ENCODE results near the gene KCND3.

The KCND3 gene

DNA sequence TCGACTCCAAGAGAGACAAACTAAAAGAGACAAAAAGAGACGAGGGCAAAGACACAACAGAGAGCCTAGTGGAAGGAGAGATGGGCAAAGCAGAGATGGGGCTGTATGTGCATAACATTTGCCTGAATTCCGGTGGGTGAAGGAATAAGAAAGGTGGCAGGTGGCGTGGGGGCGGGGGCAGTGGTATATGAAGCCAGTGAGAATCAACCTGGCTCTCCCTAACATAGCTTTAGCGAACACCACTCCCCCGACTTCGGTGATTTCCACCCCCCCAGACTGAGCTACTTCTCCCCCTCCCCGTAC, 251.4 kb downstream of the KCND3 start:
- DNase-seq = no peak

DNA sequence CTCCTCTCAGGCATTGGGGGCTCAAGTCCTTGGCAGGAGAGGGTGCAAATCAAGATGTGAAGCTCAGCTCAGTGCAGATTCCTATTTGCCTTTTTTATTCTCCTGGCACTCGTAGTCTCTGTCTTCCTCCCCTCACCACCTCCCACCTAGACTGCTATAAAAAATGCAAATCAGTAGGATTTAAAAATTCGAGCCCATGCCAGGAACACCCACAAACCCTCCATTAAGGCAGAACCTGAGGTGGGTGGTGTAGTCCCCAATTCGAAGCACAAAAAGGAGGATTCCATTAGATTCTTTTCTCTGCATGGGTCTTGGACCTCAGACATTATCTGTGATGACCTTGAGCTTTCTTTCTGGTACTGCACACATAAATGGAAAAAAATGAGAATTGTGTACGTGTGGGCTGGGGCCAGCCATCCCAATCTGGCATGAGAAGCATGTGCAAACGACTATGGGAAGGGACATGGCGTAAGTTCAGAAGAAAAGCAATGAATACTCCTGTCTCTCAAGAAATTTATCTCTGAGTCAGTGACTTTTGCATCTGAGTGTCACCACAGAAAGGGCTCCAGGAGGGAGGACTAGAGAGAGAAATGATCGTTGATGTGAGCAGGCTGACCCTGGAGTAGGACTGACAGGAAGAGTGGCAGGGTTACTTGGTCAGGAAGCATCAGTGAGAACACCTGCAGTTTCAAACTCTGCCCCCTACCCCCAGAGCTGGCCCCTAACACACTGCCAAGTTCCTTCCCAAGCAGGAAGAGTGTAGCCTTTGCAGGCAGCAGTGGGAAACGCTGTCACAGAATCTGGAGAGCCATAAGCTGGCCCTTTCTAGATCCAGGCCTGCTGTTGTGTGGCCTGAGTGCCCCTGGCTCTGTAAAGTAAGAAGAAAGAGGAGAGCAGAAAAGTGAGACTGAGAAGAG, 252.0 kb downstream of the KCND3 start:
- DNase-seq = peak; percentile 25

DNA sequence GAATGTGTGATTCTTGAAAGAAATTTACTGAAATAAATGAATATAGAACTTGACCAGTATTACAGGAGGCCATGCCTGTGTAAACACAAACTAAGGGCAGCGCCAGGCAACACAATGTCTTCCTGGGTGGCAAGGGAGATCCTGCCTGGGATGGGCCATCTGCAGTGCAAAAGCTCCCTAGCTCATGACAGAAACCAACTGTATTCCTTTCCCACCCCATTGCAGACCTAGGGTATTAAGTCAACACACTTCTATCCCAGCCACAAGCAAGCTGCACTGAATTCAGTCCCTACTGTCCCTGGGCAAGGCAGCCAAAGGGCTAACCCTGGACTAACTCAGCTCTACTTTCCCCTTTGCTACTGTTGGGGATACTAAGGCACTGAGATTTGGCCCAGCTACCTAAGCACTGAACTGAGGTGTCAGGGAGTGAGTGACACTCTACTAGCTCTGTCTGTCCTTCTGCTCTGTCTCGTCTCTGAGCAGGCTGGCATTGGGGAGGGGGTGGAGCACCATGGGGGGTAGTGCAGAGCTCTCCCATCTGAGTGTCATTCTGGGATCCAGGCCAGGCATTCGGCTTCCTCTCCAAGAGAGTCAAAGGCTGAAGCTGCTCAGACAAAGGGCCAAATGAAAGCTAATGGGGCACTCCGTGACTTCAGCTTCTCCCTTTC, 252.8 kb downstream of the KCND3 start:
- peak; percentile 39 for DNase-seq

DNA sequence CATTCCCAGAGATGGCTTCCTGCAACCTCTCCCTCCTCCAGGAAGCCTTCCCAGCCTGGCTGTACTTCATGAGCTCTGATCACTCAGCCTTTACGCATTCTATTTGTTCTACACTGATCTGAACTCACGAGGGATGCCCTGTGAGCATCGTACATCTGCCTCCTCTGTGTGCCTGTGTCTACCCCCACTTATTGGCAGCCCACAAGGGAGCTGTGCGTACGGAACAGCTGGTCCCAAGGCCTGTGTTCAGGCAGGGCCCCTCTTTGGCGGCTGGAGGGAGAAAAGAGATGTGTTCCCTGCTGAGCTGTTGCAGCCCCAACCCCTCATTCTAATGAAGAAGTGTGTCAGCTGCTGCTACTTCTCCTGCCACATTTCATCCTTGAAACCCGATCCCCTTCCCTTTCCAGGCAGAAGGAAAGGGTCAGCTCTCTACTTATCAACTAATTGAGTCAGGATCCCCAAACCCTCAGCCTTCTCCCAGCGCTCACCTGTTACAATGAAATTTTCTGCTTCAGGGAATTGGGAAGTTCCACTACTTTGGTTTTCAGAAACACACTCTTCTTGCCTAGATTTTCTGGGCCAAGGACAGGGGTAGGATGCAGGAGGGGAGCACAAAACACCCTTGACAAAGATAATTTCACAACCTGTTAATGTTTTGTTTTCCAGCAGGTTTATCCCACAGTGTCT, 253.5 kb downstream of the KCND3 start:
- peak; percentile 31 for DNase-seq

DNA sequence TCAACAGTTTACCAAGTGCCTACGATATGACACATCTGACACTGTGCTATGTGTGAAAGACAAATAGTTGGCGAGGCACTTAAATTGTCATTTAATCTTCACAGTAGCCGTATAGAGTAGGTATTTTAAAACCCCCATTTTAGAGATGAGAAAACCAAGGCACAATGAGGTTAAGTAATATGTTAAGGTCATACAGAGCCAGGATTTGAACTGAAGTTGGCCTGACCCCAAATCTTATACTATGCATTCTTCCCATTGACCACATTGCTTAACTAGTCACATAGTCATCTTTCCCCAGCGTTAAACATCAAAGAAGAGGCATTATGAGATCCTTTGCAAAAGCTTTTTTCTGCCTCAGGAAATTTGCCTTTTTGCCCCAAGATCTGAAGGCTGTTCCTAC, 254.1 kb downstream of the KCND3 start:
- DNase-seq = no peak

DNA sequence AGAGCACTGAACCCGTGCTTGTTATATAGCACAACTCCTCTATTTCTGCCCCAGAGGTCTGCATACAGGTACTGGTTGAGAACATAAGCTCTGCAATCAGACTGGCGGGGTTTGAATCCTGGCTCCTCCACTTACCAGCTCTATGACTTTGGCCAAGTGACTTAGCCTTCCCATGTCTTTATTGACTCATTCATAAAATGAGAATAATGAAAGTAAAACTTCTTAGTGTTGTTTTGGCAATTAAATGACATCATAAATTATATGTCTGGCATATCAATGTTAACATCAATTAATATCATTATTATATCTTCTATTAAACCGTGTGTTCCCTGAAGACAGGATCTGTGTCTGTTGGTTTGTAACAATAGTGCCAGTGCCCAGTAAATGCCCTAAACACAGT, 254.6 kb downstream of the KCND3 start:
- DNase-seq = no peak

DNA sequence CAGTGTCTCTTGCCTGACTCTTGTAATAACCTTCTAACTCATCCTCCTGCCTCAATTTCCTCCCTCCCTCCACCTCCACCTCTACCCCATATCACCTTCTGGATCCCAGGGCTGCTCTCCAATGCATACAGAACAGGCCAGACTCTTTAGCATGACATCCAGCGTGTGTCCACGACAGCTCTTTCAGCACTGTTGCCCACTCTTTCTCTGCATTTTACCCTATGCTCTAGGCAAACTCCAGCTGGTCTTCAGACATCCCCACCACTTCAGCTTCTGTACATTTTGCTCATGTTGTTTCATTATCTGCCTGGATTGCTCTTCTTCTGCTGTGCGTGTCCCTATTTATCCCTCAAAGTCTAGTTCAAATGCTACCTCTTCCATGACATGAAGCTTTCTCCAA, 255.0 kb downstream of the KCND3 start:
- DNase-seq = peak; percentile 14

DNA sequence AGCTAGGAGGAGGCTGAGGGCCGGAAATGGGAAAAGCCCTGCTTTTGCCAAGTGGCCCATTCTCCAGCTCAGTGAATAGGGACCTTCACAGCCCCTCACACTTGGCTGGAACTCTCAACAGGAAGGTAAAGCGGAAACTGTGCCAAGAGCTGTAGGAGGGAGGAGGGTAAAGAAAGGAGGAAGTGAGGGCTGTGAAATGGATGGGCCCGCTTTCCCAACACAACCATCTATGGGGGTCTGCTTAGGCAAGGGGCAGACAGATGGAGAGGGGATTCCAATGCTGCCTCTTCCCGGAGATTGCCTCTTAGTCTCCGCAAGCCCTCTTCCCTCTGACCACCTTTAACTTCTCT, 255.5 kb downstream of the KCND3 start:
- DNase-seq = no peak

DNA sequence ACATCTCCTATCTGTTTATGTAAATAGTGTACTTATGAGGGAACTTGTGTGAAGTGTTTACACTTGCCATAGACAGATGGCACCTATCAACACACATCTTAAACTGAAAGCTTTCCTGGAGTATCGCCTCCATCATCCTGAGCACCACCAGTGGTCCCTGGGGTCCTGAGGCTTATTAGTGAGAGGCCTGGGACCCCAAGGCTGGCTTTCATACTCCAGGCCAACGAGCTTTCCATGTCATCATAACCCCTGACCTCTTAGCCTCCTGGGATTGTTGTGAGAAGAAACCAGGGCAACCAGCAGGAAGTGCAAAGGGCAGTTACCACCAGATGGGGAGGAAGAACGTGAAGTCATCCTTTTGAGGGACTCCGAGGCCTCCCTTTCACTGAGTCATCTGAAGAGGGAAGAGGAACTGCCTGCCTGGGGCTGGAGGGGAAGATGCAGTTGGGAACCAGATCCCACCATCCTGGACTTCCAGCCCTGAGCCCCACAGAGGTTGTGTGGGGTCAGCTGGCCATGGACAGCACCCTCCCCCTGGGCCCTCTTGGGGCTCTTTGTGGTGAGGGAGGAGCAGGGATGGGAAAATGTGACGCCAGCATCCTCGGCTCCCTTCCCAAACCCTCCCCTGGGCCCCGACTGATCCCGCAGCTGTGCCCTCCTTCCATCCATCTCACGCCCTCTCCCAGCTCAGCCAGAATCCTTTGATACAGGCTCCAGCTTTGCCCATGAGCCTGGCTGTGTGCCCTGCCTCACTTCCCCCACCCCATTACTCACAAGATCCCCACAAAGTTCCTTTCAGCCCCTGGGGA, 256.1 kb downstream of the KCND3 start:
- DNase-seq = peak; percentile 56

DNA sequence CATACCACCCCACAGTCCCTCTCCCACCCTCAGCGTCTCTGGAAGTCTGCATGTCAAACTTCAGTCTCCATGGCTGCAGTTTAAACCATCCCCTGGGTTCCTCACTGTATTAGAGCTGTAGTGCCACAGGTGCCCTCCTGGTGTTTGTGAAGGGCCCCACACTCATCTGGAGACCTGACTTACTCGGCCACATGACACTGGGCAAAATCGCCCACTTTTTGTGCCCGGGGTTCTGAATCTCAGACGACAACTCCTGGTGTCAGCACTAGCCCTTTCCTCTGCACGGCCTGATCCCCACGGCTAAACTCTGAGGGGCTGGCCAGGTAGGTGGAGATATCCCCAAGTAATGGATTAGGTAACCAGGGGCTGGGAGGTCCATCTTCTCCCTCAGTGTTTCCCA, 256.8 kb downstream of the KCND3 start:
- DNase-seq = peak; percentile 42

DNA sequence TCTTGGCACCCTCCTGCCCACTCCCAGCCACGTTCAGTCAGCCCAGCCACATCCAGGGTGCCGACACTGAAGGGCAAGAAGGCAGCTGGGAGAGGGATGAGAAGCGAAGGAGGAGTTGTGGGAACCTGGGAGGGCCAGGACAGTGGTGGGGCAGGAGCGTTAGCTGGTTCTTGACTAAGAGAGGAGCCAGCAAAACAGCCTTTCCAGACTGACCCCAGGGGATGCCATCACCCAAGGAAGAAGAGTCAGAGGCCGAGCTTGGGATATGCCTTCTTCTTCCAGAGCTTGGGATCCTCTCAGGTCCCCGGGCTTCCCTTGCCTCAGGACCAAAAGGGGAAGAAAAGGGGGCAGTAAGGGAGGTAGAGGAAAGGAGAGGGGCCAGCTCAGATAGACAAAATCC, 257.5 kb downstream of the KCND3 start:
- peak; percentile 39 for DNase-seq

DNA sequence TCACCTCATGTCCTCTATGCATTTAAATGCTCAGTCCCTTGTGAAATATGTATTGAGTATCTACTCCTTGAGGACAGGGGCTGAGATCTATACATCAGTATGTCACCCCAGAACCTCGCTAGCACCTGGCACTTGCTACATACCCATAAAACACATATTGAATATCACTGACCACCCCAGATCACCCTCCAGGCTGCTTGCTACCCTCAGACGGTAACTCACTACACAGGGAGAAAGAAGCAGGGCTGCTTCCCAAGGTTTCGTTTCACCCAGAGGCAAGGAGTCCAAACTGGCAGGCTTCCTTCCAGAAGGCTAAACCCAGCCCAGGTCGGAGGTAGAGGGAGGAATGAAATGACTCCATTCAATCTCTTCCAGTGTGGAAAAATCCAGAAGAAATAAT, 258.8 kb downstream of the KCND3 start:
- peak; percentile 16 for DNase-seq

DNA sequence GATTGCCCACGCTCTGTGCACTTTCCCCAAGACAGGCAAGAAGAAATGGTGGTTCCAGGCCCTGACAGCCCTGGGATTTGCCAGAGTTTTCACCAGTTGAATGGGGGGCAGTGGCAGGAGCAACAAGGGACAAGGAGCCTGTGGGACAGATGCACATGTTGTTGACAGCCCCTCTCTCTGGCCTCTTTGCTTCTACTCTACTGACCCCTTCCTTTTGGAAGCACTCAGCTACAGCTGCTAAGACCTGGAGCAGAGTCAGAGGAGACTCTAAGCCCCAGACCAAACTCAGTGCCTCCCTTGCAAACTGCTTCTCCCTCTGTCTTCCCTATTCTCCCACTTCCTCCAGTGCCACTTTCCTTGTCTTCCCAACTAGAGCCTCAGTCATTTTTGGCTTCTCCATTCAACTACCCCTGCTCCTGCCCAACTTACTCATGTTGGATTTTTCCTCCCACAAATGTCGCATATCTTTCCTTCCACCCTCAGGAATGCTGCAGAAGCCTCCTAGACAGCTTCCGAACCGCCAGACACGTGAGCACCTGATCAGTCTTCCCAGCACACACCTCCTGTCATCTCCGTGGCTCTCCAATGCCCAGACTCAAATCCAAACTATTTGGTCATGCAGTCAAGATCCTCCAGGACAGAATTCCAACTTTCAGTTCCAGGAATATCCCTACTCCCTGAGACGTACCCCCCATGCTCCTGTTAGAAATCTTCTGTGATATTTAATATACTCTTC, 259.4 kb downstream of the KCND3 start:
- peak; percentile 4 for DNase-seq

DNA sequence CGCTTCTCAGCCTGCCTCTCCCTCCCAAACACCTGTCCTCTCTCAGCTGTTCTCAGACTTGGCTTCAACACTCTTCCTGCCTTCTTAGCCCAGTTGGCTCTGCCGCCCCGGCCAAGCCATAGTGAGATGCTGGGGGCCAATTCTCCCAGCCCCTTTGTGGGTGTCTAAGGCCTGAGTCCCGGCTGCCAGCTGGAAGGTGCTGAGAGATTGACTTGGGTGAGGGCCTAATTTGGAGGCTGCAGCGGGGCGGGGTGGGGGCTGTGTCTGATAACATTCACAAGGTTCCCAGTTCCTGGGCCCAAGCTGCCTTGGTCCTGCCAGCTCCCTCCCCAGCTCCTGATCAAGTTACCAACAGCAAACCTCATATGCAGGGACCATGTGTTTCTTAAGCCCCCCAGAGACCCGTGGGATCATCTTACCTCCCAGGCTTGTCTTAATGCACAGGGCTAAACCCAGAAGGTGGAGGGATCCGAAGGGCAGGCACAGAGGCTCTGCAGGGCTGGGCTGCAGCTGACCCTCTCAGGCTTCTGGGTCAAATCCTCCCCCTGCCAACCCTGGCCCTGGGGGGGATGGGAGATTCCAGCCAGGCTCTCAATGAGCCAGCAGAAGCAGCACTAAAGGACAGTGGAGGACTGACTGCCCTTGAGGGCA, 260.1 kb downstream of the KCND3 start:
- DNase-seq = peak; percentile 46

DNA sequence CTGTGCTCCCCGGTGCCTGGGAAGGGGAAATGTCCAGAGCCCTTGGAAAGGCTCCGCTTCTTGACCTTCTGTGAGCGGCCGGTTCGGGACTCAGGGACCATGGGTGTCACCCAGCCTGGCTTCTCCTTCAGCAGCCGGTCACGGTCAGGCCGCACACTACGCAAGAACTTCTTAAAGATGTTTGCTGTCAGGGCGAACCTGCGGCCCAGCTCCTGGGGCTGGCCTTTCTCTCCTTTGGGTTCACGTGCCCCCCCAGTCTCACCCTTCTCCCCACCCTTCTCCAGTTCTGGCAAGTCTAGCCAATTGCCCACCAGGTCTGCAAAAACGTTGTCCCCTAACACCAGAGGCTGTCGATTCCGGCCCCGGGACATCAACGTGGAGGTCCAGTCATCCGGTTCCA, 262.4 kb downstream of the KCND3 start:
- no peak for DNase-seq

DNA sequence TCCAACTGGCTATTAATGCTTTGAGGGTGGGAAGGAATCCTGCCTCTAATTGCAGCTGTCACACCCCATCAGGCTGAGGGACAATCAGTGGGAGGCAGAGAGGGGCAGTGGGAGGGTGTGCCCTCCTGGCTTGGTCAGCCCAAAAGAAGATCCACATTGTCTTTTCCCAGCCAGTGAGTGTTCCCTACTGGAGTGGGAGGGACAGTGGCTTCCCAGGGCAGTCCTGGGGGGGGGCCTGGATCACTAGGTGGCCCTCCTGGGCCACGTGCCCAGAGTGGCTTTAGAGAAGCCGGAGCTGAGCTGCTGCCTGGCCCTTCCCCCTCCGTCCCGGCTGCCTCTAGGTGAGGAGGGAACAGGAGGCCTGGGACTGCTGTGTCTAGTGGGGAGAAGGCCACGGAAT, 264.3 kb downstream of the KCND3 start:
- DNase-seq = no peak

DNA sequence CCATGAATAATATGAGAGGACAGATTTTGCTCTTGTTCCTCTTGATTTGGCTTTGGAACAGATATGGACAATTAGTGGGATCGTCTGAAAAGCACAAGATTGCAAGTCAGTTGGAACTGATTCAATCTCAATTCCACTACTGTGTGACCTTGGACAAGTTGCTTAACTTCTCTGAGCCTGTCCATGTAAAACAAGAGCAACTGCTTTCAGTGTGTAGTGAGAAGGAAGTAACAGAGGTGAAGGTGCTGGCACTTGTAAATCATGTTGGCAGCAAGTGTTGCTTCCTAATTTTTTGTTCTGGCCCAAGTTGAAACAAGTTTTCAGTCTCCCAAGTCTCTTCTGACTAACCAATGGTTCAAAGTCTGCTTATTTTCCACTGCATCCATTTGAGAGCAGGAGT, 265.6 kb downstream of the KCND3 start:
- DNase-seq = no peak

DNA sequence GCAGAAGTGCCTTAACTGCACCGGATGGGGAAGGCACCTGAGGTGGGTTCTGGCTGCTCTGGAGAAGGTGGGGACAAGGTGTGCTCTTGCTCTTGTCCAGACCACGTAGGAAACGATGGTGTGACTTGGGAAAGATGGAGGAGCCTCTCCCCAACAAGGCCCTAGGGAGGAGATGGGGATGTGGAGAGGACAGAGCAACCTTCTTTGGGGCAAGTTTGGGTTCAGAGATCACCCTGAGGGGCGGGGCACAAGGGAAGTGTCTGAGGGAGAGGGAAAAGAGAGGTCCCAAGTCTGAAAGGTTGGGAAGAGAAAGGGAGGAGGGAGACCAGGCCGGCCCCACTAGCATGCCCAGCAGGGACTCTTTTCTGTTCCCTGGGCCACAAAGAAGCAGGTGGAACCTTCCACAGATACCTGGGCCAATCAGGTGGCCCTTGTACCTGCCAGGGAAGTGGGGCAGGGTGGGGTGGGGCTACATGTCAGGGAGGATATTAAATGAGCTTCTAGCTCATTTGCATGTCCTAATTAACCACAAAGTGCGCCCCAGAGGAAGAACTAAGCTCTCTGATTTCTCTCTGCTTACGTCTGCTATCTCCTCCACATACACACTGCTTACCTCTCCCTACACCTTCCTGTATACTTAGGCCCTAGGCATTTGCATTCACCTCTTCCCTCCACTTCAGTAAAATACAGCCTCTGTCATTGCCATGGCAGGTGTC, 266.2 kb downstream of the KCND3 start:
- DNase-seq = no peak

DNA sequence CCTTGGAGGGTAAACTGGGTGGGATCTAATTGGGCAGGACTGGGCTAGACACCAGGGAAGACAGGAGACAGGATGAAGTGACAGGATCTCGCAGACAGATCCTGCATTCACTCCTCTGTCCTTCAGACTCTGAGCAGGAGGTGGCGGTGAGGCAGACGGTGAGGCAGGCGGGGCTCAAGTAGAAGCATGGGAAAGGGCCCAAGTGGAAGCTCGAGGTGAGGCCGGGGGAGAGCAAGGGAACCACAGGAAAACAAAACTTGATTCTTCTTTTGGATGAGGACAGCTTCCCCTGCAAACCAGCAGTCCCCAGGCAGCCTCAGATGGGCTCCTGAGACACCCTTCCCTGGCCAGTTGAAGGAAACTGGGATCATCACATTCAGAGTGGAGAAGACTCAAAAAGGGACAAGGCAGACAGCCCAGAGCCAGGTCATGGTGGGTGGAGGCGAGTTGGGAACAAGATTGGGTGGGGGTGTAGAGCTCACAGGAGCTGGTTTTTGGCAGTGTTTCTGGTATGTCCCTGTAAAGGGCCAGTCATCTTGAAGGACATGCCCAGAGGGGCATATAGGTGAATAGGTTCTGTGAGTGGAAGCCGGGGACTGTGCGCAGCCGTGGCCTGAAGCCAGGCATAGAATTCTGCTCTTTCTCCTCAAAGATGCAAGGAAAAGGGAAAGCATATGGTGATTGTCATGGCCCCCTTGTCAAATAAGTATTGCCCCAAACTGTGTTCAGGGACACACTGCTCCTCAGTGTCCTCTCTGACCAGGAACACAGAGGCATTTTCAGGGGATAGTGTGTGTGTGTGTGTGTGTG, 268.3 kb downstream of the KCND3 start:
- DNase-seq = no peak
